HG03571 (cell line): ENCODE results near the gene GALNT17.
"Not testable (repeated sequence)": the region's sequence is repeated elsewhere in the genome, so short reads cannot be mapped to it uniquely, and the experiment has no call there.

ENCODE experiments used
- ATAC-seq: cut with Tn5 transposase; IDR thresholded peaks from one replicate; pipeline ENCODE4 v1.9.1; 2021; ENCODE audit not compliant: unreplicated experiment

GALNT17 gene

DNA sequence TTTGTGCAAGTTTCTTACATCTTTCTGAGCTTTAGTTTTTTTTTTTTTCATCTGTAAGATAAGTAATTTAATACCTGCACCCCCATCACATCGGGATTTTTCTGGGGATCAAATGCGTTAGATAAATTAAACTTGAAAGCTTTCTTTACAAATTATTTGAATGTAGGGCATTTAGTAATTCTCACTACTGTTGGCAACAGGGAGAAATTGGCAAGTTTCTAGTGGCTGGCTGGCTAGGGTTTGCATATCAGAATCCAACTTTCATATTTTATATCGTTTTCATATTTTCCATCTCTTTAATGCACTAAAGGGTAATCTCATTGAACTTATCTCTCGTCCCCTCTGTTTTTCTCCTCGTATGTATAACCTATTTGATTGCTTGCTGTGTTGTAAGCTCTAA is 412.9 kb downstream of the GALNT17 start:
- no peak for ATAC-seq

GRCh38 chr7:71547426-71547825 is 415.5 kb downstream of the GALNT17 start:
- no peak for ATAC-seq

DNA sequence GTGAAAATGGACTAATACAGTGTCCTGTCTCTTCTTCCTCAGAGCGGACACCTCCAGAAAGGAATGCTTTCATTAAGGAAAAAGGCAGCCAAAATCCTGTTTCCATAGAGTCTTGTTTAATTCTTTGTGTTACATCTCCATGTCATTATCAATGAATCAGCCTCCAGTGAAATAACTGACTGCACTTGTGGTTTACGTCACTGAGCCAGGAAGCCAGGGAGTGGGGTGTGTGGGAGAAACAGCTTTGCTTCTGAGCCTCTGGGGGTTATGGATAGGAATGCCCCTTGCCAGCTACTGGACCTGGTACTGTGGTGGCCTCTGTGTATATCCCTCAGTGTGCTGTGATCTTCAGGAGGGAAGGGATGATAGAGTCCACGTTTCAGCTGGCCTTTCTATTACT is 416.8 kb downstream of the GALNT17 start:
- ATAC-seq: no peak

- no peak for ATAC-seq
Observed at GRCh38 chr7:71553306-71553705, 421.4 kb downstream of the GALNT17 start.

- ATAC-seq: no peak
Observed at GRCh38 chr7:71555758-71556157, 423.8 kb downstream of the GALNT17 start.

- ATAC-seq: no peak
Observed at GRCh38 chr7:71558806-71559613, 427.1 kb downstream of the GALNT17 start.

DNA sequence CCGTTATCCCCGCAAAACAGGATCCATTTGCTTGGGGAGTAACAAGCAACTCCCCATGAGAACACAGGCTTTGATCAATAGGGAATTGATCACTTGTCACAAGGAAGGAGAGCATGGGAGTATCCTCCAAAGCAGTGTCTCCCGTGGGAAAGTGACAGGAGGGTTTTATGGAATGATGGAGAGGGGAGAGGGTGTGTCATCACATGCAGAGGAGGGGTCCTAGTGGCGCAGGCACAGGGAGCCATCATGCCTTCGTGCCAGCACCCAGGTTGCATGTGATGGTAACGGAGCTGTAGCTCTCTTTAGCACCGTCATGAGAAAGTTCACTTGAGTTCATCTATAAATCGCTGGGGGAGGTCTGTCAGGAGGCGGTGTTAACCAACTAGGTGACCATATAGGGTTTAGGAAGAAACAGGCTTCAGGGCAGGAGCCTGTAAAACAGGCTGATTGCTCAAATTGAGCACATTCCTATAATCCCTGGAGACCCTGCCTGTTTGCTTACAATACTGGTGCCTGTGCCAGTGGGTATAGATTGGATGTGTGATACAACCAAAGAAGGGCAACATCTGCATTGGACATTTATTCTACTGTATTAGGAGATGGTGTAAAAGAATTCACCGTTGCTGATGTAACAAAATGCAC is 428.5 kb downstream of the GALNT17 start:
- ATAC-seq: no peak

- no peak for ATAC-seq
Observed at GRCh38 chr7:71563276-71563675, 431.3 kb downstream of the GALNT17 start.

- no peak for ATAC-seq
Observed at GRCh38 chr7:71566376-71566775, 434.4 kb downstream of the GALNT17 start.

DNA sequence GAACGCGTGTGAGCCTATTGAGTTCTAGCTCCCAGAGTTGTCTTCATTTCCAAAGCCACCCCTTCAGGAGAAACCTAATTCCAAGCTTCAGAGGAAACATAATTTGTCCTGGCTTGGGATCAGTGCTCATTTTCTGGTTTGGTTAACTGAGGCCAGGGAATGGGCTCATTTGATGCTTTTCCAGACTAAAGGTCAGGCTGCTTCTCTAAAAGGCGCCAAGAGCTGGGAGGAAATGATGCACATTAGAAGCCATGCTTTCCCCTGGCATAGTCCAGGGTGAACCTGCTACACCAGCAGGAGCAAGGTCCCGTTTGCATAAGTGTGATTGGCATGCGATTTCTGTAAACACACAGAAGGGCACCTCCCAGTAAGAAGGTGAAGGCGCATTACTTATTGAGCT is 435.0 kb downstream of the GALNT17 start:
- ATAC-seq: no peak

GRCh38 chr7:71574153-71574860 is 442.4 kb downstream of the GALNT17 start:
- no peak for ATAC-seq

- no peak for ATAC-seq
Observed at GRCh38 chr7:71580027-71580426, 448.1 kb downstream of the GALNT17 start.

GRCh38 chr7:71584256-71584655 is 452.3 kb downstream of the GALNT17 start:
- ATAC-seq: no peak

- ATAC-seq: no peak
Observed at GRCh38 chr7:71591876-71592275, 459.9 kb downstream of the GALNT17 start.

GRCh38 chr7:71592388-71592787 is 460.4 kb downstream of the GALNT17 start:
- ATAC-seq: not testable (repeated sequence)

- ATAC-seq: no peak
Observed at GRCh38 chr7:71594736-71595135, 462.8 kb downstream of the GALNT17 start.

DNA sequence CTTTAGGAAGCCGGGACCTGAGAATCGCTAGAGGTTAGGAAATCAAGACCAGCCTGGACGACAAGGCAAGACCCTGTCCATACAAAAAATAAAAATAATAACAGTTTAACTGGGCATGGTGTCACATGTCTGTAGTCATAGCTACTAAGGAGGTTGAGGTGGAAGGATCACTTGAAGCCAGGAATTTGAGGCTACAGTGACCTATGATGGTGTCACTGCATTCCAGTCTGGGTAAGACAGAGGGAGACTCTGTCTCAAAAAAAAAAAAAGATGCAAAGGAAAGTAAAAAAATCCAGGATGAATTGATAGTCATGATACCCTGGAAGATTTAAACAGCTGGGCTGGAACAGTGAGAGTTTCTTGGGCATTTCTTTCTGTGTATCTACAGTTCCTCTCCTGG is 463.2 kb downstream of the GALNT17 start:
- no peak for ATAC-seq

DNA sequence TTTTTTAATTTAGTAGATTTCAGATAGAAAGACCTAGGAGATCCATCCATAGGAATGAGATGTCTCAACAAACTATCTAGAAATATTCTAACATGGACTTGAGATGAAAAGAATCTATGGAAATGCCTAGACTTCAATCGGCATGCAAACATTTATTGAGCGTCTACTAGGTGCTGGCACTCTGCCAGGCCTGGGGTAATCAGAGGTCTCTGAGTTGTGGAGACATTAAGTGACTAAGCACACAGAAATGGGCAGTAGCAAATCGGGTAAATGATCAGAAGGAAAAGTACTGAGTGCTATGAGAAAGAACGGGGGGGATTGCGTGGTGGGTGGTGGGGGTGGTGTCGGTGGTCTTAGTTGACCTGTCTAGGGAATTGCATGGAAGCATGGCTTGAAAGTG is 466.6 kb downstream of the GALNT17 start:
- no peak for ATAC-seq

GRCh38 chr7:71601851-71602250 is 469.9 kb downstream of the GALNT17 start:
- ATAC-seq: no peak

DNA sequence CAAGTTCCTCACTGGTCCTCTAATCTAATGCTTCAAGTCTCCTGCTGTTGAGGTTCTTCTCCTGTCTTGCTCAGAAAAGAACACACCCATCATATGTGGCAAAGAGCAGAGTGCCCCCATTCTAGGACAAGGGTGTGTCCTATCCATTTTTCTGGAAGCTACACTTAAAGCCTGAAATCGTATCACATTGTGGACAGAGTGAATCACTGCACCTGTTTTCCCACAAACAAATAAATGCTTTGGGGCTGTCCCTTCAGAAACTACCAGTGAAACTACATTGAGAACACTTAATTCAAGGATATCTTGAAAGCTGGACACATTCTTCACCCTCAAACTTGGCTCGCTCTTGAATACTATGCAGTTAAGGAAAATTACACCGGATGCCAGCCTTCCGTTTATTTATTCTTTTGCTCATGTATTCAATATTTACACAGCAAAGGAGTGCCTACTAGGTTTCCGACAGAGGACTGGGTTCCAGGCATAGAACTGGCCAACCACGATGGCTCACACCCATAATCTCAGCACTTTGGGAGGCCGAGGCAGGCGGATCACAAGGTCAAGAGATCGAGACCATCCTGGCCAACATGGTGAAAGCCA is 473.0 kb downstream of the GALNT17 start:
- no peak for ATAC-seq

DNA sequence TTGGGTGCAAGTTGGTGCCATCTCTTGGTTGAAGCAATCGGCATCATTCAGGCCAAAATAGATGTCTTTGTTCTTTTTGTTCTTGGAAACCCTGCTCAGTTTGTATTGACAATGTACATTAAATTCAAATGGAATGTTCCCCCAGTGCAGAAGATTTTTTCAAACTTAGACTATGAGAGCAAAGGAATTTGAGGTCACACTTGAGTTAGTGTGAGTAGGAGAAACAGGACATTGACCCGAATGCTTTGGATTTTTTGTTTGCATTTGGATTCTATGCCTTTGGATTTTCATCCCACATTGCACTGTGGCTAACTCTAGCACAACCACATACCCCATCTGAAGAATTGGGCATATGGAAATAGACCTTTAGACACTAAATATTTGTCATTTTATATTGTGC is 480.0 kb downstream of the GALNT17 start:
- ATAC-seq: no peak

DNA sequence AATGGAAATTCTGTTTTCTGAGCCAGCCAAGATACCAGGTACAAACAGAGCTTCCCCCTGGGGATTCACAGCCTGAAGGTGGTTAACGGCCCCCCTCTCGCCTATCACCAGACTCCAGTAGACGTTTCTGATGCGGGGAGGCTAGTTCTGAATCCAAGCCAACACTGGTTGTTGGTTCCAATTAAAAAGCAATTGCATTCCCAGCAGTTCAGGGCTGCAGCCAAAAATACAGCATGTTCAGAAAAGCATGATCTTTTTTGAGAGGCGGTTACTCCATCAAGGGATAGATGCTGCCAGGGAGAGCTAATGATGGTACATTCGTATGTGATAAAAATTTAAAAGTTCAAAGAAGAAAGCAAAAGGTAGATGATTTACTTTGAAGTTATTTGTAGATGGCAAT is 481.0 kb downstream of the GALNT17 start:
- ATAC-seq: no peak
